Measurements from ENCODE around the gene TUBA4A. TPM values are rescaled to one million over a fixed set of nuclear protein-coding genes. Genes with fewer than 3 reads are reported as not detected.

TUBA4A gene
- total RNA-seq, 2 donors from 2014 or later = 107 to 184 TPM

DNA sequence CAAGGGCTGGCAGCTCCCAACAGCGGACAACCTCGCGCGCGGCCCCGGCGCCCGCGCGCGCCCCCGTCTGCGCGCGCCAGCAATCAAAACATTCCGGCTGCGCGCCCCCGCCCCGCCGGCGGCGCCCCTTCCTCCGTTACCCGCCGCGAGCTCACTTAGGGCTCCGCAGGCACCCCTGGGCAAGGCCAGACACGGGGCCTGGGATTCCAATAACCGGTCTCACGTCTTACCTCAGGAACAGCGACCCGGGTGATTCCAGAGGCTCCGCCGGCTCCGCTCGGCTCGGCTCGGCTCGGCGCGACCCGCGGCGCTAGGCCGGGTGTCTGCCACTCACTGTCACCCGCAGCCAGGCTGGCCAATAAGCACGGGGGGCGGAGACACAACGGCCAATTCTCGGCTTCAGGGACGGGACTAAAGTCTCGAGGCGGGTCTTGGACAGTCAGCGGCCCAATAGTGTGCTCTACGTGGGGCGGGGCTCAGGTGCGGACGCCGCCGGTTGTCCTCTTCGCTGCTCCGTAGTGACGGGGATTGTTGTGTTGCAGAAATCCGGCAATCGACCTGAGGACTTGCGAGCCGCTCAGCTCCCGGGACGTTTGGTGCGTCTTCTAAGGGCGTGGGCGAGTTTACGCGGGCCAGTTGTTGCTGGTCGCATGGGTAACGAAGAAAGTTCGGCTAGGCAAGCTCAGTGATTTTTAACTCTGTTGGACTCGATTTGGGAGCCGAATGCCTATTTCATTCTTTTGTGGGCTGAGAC lies 24.2 kb downstream of the TUBA4A start, which contains the start of the genes ANKZF1 and ATG9A:
Gene ANKZF1, plus strand, starts transcription at position 502 of the 754 bp plus-strand sequence. CDS start 452 bp downstream, outside the sequence.
Gene ATG9A, minus strand, starts transcription at position 332 of the 754 bp plus-strand sequence. CDS start 1,612 bp downstream, outside the sequence.
- no peaks in the 10 kb centered on the region for H3K9me3 ChIP-seq (ENCODE audit: control insufficient read depth, low read length, poor library complexity, severe bottlenecking)
- DNase-seq (peak; percentile 93 to 97 (median 94)), ATAC-seq (peak; percentile 98)
- H3K4me3 Mint-ChIP-seq = peak within 1 kb of the TSS; percentile 99
- peaks cover 35% of the 10 kb centered on the region for H3K4me1 Mint-ChIP-seq
- no peaks in the 10 kb centered on the region for H3K27me3 Mint-ChIP-seq
- H3K36me3 Mint-ChIP-seq (ENCODE audit: low read depth) = peaks cover 9% of the 10 kb centered on the region
- peak within 1 kb of the TSS; percentile 97 for H3K27ac Mint-ChIP-seq

DNA sequence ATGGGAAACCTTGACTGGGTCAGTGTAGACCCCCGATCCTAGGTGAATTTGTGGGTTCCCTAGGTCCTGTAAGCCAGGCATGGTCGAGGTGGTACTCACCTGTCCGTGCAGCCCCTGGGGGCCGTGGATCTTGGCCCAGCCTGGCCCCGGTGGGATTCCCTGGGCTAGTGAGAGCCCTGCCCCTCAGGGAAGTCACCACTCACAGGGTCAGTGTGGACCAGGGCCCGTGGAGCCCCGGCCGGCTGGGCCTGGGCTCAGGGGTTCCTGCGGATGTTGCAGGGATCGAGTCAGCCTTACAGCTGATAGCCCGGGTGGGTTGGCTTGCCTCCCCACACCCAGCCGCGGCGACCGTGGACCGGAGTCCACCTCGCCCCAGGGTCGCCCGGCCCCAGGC lies 24.8 kb downstream of the TUBA4A start:
- ATAC-seq = no peak
- H3K4me1 Mint-ChIP-seq = peaks cover 33% of the 10 kb centered on the region
- H3K27me3 Mint-ChIP-seq = no peaks in the 10 kb centered on the region
- no peak for DNase-seq
- H3K4me3 Mint-ChIP-seq = peak overlapping the region; percentile 99
- no peaks in the 10 kb centered on the region for H3K9me3 ChIP-seq (ENCODE audit: control insufficient read depth, low read length, poor library complexity, severe bottlenecking)
- peaks cover 6% of the 10 kb centered on the region for H3K36me3 Mint-ChIP-seq (ENCODE audit: low read depth)
- peak overlapping the region; percentile 97 for H3K27ac Mint-ChIP-seq

DNA sequence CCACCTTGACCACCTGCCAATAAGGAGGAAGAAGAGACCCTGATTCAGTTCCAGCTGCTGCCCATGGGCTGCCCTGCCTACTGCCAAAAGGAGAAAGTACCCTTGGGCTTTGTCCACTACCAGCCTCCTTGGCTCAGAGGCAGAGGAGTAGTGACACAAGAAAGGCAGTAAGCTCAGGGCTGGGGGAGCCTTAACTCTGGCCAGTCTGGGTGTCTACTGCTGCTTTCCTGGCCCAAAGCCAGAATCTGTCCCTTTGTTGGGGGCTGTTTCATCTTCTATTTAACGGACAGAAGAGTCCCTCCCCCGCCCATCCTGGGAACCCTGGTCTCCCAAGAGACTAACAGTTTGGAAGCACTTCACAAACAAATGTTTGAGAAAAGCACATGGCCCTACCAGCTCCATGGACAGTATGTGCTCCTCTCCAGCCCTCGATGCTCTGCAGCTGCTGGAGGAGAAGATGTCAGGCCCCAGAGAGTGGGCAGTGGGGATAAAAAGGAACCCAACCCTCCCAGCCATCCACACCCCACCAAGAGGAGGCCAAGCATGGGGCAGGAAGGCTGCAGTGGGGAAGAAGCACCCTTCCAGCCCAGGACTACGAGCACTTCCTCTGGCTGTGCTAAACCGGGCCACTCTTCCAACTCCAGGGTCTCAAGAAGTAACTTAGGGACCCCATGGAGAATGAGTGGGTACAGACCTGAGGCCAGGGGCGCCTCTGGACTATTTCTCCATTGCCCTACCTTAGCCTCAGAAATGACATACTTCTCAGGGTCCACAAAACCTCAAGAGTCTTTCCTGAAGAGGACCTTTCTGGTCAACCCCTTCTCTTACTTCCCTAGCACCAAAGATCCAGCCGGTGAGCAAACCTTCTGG lies 25.4 kb downstream of the TUBA4A start:
- H3K4me1 Mint-ChIP-seq = peaks cover 33% of the 10 kb centered on the region
- H3K36me3 Mint-ChIP-seq (ENCODE audit: low read depth) = peaks cover 8% of the 10 kb centered on the region
- no peak for ATAC-seq

GRCh38 chr2:219225350-219225749 lies 28.4 kb downstream of the TUBA4A start:
- H3K4me1 Mint-ChIP-seq = peaks cover 28% of the 10 kb centered on the region
- H3K27me3 Mint-ChIP-seq = no peaks in the 10 kb centered on the region
- peak overlapping the region; percentile 43 for H3K27ac Mint-ChIP-seq
- H3K36me3 Mint-ChIP-seq (ENCODE audit: low read depth) = peaks cover 12% of the 10 kb centered on the region
- DNase-seq = no peak
- no peak overlapping the region for H3K4me3 Mint-ChIP-seq
- H3K9me3 ChIP-seq (ENCODE audit: control insufficient read depth, low read length, poor library complexity, severe bottlenecking) = no peaks in the 10 kb centered on the region
- no peak for ATAC-seq

More for the DNA sequence above, 25.4 kb downstream of the TUBA4A start:
- Mint-ChIP-seq H3K27ac (peak overlapping the region; percentile 27), H3K4me3 (peak overlapping the region; percentile 99), H3K27me3 (no peaks in the 10 kb centered on the region)
- DNase-seq = no peak
- no peaks in the 10 kb centered on the region for H3K9me3 ChIP-seq (ENCODE audit: control insufficient read depth, low read length, poor library complexity, severe bottlenecking)

DNA sequence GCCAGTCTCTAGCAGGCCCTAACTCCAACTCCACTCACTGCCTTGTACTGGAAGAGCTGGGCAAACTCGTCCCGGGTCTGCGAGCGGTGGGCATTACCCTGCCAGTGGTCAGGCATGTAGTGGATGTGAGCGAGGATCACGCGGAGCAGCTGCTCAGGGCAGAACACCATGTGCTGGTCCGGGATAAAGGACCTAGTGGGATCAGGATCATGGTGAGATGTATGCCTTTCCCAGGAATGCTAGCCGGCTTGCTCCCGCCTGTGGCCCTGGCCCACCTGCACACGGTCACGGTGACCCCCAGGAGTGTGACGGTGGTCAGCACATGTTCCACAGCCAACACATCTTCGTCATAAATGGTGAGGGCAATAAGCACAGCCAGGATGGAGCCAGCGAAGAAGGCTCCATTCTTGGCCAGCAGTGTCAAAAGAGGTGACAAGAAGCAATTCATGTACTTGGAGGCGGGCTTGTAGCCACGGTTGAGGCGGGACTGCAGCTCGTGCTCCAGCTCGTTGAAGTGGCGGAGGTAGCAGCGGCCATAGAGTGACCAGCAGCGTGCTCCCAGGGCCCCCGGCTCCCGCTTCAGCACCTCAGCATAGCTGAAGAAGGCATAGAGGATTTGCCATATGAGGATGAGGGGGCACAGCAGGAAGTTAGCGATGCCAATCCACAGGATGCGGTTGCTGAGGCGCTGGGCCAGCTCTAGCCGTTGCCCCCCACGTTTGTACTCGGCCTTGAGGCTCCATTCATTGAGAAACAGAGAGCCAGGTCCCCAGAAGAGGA lies 29.7 kb downstream of the TUBA4A start:
- no peak for ATAC-seq

DNA sequence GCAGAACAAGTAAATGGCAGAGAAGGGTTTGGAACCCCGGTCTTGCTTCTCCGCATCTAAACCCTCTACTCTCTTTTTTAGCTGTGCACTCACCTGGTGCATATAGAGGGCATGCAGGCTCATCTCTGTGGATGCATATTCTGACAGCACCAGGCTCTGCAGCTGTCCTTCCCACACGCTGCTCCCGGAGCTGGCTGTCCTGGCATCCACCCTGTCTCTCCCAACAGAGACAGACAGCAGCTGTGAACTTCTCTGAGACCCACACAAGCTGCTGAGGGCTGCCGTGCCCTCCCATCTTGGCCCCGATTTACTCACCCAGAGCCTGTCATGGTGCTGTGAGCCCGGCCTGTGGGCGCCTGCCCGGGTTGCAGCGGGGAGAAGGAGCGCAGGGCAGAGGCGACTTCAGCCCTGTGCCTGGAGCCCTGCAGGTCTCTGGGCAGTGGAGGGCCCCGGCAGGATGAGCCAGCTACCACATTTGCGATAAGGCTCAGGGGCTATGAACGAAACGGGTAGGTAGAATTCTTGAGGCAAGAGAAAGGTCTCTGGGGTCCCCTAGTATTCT lies 31.7 kb downstream of the TUBA4A start:
- H3K9me3 ChIP-seq (ENCODE audit: control insufficient read depth, low read length, poor library complexity, severe bottlenecking) = no peaks in the 10 kb centered on the region
- H3K36me3 Mint-ChIP-seq (ENCODE audit: low read depth) = peaks cover 7% of the 10 kb centered on the region

More for the DNA sequence above, 29.7 kb downstream of the TUBA4A start:
- peaks cover 7% of the 10 kb centered on the region for H3K36me3 Mint-ChIP-seq (ENCODE audit: low read depth)
- H3K4me1 Mint-ChIP-seq = peaks cover 17% of the 10 kb centered on the region
- H3K27me3 Mint-ChIP-seq = no peaks in the 10 kb centered on the region
- DNase-seq = no peak
- no peak overlapping the region for H3K4me3 Mint-ChIP-seq
- peak overlapping the region; percentile 54 for H3K27ac Mint-ChIP-seq
- no peaks in the 10 kb centered on the region for H3K9me3 ChIP-seq (ENCODE audit: control insufficient read depth, low read length, poor library complexity, severe bottlenecking)

GRCh38 chr2:219220652-219221402 lies 32.9 kb downstream of the TUBA4A start:
- Mint-ChIP-seq H3K4me3 (no peak overlapping the region), H3K36me3 (ENCODE audit: low read depth) (peaks cover 7% of the 10 kb centered on the region), H3K27ac (no peak overlapping the region), H3K4me1 (peaks cover 16% of the 10 kb centered on the region), H3K27me3 (no peaks in the 10 kb centered on the region)
- ATAC-seq = no peak
- no peak for DNase-seq
- H3K9me3 ChIP-seq (ENCODE audit: control insufficient read depth, low read length, poor library complexity, severe bottlenecking) = no peaks in the 10 kb centered on the region

More for the DNA sequence above, 31.7 kb downstream of the TUBA4A start:
- DNase-seq = no peak
- Mint-ChIP-seq H3K27me3 (no peaks in the 10 kb centered on the region), H3K4me3 (no peak overlapping the region), H3K4me1 (peaks cover 19% of the 10 kb centered on the region), H3K27ac (no peak overlapping the region)
- no peak for ATAC-seq

DNA sequence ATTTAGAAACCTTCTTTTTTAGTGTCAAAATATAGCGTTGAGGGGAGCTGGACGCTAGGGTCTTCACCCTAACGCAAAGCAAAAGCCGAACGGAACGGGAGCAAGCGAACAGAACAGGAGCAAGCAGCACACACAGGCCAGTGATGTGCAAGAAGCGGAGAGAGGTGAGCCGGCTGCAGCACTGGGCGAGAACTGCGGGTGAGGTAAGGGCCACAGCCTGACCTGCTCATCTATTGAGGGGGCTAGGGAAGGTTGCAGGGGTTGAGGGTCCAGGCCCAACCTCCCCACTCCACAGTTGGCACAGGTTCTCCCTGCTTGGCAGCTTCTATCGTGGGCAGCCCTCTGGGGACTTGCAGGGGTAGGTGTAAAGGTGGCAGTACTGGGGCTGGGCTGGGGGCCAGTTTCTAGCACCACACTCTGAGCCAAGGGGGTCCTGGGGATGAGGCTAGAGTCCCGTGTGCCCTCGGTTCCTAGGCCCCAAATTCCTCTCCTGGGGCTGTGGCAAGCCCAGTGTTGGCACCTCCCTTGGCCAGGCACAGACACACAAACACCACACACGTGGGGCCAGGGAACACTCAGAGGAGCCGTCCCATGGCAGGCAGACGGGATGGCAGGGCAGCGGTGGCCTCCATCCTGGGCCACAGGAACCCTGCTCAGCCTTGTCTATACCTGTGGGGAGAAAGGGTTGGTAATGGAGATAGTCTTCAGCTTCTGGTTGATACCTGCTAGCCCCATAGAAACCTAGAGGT lies 33.8 kb downstream of the TUBA4A start:
- Mint-ChIP-seq H3K27ac (no peak overlapping the region), H3K4me3 (peak overlapping the region; percentile 62)
- ATAC-seq = no peak

GRCh38 chr2:219218732-219219701 lies 34.7 kb downstream of the TUBA4A start, which contains the start of gene ABCB6:
TSS of gene ABCB6 (minus strand) at chr2:219218958. CDS start at chr2:219218673, 285 bp downstream.
- Mint-ChIP-seq H3K4me1 (peaks cover 10% of the 10 kb centered on the region), H3K27ac (peak within 1 kb of the TSS; percentile 73), H3K27me3 (no peaks in the 10 kb centered on the region), H3K36me3 (ENCODE audit: low read depth) (peaks cover 7% of the 10 kb centered on the region), H3K4me3 (peak within 1 kb of the TSS; percentile 89)
- DNase-seq (peak; percentile 76 to 82 (median 77)), ATAC-seq (peak; percentile 92)
- H3K9me3 ChIP-seq (ENCODE audit: control insufficient read depth, low read length, poor library complexity, severe bottlenecking) = no peaks in the 10 kb centered on the region

More for the DNA sequence above, 33.8 kb downstream of the TUBA4A start:
- no peaks in the 10 kb centered on the region for H3K9me3 ChIP-seq (ENCODE audit: control insufficient read depth, low read length, poor library complexity, severe bottlenecking)
- H3K36me3 Mint-ChIP-seq (ENCODE audit: low read depth) = peaks cover 7% of the 10 kb centered on the region
- peaks cover 12% of the 10 kb centered on the region for H3K4me1 Mint-ChIP-seq
- H3K27me3 Mint-ChIP-seq = no peaks in the 10 kb centered on the region
- DNase-seq = no peak

DNA sequence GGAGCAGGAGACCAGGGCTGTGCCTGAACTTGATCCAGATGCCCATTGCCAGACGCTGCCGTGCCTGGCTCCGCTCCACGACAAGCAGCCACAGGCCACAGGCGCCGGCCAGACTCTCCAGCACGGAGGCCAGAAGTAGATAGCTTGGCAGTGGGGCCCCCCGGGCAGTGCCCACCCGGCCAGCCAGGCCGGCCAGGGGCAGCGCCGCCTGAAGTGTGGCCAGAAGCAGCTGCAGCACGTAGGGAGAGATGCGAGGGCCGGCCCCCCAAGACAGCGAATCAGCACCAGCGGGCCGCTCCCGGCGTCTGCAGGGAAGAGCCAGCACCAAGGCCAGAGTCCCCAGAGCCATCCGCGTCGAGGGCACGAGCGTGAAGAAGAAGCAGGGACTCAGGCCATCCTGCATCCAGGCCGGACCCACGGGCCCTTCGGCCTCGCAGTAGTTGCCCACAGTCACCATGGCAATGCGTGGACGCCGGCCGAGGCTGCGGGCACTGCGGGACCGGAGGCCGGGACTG lies 35.4 kb downstream of the TUBA4A start:
- H3K9me3 ChIP-seq (ENCODE audit: control insufficient read depth, low read length, poor library complexity, severe bottlenecking) = no peaks in the 10 kb centered on the region
- Mint-ChIP-seq H3K27ac (peak overlapping the region; percentile 73), H3K4me1 (peaks cover 10% of the 10 kb centered on the region), H3K4me3 (peak overlapping the region; percentile 89), H3K36me3 (ENCODE audit: low read depth) (peaks cover 4% of the 10 kb centered on the region), H3K27me3 (no peaks in the 10 kb centered on the region)
- peak in 1 of 3 donors; percentile 23 for DNase-seq
- peak; percentile 50 for ATAC-seq
